ENCODE results near the gene SLC43A2.

Gene SLC43A2

DNA sequence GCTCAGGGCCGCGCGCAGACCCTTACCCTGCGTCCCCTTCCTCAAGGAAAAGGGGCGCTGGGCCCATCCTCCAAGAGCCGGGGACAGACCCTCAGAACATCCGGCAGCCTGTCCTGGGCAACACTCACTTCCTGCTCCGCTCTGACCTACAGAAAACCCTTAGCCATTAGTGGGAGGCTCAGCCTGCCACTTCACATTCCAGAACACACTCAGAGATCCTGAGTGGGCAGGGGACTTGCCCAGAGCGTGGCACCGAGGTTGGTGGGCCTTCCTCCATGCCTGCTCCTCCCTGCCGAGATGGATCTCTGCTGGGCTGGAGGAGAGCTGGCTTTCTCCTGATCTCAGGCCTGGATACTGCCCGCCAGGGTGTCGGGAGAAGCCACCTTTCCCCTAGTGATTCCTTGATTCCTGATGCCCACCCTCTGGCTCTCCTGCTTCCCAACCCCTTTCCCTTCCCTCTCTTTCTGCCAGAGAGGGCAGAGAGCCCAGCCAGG is 15.4 kb upstream of the SLC43A2 start:
- no peak overlapping the region for H3K4me3 ChIP-seq (ENCODE audit: low read depth, low read length)
- no peak for DNase-seq (ENCODE audit: low read depth, low spot score)
- POLR2A ChIA-PET: interaction anchor here (1.4 kb wide), 1 partner anchor 70 kb away, joined by 3 read pairs; no protein-coding TSS in a partner anchor
- TF ChIP-seq, protein P1, sequence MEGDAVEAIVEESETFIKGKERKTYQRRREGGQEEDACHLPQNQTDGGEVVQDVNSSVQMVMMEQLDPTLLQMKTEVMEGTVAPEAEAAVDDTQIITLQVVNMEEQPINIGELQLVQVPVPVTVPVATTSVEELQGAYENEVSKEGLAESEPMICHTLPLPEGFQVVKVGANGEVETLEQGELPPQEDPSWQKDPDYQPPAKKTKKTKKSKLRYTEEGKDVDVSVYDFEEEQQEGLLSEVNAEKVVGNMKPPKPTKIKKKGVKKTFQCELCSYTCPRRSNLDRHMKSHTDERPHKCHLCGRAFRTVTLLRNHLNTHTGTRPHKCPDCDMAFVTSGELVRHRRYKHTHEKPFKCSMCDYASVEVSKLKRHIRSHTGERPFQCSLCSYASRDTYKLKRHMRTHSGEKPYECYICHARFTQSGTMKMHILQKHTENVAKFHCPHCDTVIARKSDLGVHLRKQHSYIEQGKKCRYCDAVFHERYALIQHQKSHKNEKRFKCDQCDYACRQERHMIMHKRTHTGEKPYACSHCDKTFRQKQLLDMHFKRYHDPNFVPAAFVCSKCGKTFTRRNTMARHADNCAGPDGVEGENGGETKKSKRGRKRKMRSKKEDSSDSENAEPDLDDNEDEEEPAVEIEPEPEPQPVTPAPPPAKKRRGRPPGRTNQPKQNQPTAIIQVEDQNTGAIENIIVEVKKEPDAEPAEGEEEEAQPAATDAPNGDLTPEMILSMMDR (IDR thresholded peaks at IDR 0.05; ENCODE audit: insufficient read depth, low read length, missing control alignments): no peak
- CTCF ChIA-PET: interaction anchor here (0.9 to 8.1 kb wide), 5 partner anchors 14 to 70 kb away, joined by 3 to 102 read pairs (median 4); no protein-coding TSS in a partner anchor

GRCh38 chr17:1643293-1643998 is 14.8 kb upstream of the SLC43A2 start:
- peak overlapping the region; percentile 47; the same call in 1 of the 2 replicates for H3K4me3 ChIP-seq (ENCODE audit: low read depth, low read length)
- CTCF ChIA-PET: interaction anchor here (1.1 to 1.2 kb wide), 2 partner anchors 66 to 69 kb away, joined by 3 to 4 read pairs; no protein-coding TSS in a partner anchor
- POLR2A ChIA-PET: interaction anchor here (1.4 kb wide), 1 partner anchor 71 kb away, joined by 3 read pairs; no protein-coding TSS in a partner anchor
- DNase-seq (ENCODE audit: low read depth, low spot score): no peak
- TF ChIP-seq, protein P1 (IDR thresholded peaks at IDR 0.05; ENCODE audit: insufficient read depth, low read length, missing control alignments): peak; percentile 17

DNA sequence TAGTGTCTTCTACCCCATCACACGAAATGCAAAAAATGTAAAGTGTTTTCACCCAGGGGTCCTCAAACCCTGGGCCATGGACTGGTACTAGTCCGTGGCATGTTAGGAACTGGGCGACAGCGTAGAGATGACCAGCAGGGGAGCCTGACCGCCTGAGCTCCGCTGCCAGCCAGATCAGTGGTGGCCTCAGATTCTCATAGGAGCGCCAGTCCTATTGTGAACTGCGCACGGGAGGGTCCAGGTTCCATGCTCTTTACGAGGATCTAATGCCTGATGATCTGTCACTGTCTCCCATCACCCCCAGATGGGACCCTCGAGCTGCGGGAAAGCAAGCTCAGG is 12.4 kb upstream of the SLC43A2 start:
- ChIA-PET CTCF (interaction anchor here (1.0 to 3.5 kb wide), 4 partner anchors 8 to 63 kb away, joined by 3 to 28 read pairs (median 4); partner anchors contain the start of gene RILP), POLR2A (no interaction called here)
- no peak for DNase-seq (ENCODE audit: low read depth, low spot score)
- TF ChIP-seq, protein P1 (IDR thresholded peaks at IDR 0.05; ENCODE audit: insufficient read depth, low read length, missing control alignments): no peak
- H3K4me3 ChIP-seq (ENCODE audit: low read depth, low read length): no peak overlapping the region

DNA sequence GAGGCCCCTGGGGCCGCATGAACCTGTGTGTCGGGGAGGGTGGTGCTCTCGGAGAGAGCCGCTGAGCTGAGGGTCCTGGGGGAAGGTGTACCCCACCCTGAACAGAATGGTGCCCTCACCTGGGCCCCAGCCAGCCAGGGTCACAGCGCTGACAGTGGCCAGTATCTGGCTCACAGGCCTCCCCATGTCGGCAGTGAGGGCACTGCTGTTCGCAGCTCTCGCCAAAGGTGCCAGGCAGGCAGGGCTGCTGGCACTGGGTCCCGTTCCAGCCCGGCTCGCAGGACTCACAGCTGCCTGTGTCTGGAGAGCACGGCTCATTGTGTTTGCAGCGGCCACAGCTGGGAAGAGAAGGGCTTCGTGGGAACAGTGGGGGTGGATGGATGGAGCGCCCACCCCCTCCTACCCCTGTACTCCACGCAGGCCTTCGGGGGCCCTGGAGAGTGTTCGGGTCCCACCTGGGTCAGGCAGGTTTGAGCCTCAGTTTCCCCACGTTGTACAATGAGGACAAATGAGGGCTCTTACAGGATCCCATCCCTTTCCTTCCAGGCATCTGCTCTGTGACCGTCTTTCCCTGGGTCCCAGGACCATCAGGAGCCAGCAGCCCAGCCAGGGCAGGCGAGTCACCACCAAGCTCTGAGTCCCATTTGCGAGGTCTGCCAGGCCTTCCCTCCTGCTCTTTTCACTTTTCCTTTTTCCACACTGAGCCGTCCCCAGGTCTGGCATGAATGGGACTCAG is 11.9 kb upstream of the SLC43A2 start:
- no peak overlapping the region for H3K4me3 ChIP-seq (ENCODE audit: low read depth, low read length)
- TF ChIP-seq, protein P1 (IDR thresholded peaks at IDR 0.05; ENCODE audit: insufficient read depth, low read length, missing control alignments): no peak
- DNase-seq (ENCODE audit: low read depth, low spot score): no peak
- POLR2A ChIA-PET: no interaction called here
- CTCF ChIA-PET: interaction anchor here (1.3 to 3.5 kb wide), 3 partner anchors 8 to 63 kb away, joined by 3 to 28 read pairs (median 4); partner anchors contain the start of gene RILP

GRCh38 chr17:1639549-1640180 is 11.0 kb upstream of the SLC43A2 start:
- CTCF ChIA-PET: interaction anchor here (1.1 to 3.5 kb wide), 4 partner anchors 8 to 66 kb away, joined by 3 to 28 read pairs (median 4); partner anchors contain the start of genes RILP and SLC43A2
- TF ChIP-seq, protein P1 (IDR thresholded peaks at IDR 0.05; ENCODE audit: insufficient read depth, low read length, missing control alignments): no peak
- DNase-seq (ENCODE audit: low read depth, low spot score): no peak
- POLR2A ChIA-PET: no interaction called here
- no peak overlapping the region for H3K4me3 ChIP-seq (ENCODE audit: low read depth, low read length)

Data from AG04449 (cell line).